DMS114 treated with DMSO at 0.1 percent for 48 hours (cell line): ENCODE data around the gene FKBP3.

Experiments used
- DNase-seq: peaks from one replicate; lab custom pipeline; 2025; ENCODE audit not compliant: unreplicated experiment; lab: John Stamatoyannopoulos, UW

The FKBP3 gene

DNA sequence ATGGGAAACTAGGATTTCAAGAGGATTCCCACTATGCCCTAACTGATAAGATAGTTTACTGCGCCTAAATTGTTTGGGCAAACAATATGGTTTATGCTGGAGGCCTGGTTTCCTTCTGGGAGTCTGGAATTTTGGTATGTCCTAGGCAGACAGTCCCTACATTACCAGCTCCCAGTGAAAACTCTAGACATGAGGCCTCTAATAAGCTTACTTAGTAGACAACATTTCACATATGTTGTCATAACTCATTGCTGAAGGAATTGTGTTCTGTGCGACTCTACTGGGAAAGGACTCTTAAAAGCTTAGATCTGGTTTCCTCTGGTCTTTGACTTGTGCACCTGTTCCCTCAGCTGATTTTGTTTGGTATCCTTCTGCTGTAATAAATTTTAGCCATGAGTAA is 68.3 kb downstream of the FKBP3 start:
- no peak for DNase-seq
